NCI-H345 treated with DMSO at 0.1 percent for 48 hours (cell line): ENCODE results near the gene ZBTB48.
"Not testable (repeated sequence)": the region's sequence is repeated elsewhere in the genome, so short reads cannot be mapped to it uniquely, and the experiment has no call there.

Source experiments
- DNase-seq: peaks from one replicate; lab custom pipeline; 2025; ENCODE audit not compliant: unreplicated experiment; lab: John Stamatoyannopoulos, UW

Gene ZBTB48

DNA sequence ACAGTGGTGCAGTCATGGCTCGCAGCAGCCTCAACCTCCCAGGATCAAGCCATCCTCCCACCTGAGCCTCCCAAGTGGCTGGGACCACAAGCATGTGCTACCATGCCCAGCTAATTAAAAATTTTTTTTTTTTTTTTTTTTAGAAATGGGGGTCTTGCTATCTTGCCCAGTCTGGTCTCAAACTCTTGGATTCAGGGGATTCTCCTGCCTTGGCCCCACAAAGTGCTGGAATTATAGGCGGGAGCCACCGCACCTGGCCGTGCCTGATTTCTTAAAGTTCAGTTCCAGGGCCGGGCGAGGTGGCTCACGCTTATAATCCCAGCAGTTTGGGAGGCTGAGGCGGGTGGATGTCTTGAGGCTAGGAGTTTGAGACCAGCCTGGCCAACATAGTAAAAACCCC is 51.3 kb downstream of the ZBTB48 start:
- DNase-seq = no peak

- no peak for DNase-seq
Measured at GRCh38 chr1:6632588-6633514, 53.1 kb downstream of the ZBTB48 start.

DNA sequence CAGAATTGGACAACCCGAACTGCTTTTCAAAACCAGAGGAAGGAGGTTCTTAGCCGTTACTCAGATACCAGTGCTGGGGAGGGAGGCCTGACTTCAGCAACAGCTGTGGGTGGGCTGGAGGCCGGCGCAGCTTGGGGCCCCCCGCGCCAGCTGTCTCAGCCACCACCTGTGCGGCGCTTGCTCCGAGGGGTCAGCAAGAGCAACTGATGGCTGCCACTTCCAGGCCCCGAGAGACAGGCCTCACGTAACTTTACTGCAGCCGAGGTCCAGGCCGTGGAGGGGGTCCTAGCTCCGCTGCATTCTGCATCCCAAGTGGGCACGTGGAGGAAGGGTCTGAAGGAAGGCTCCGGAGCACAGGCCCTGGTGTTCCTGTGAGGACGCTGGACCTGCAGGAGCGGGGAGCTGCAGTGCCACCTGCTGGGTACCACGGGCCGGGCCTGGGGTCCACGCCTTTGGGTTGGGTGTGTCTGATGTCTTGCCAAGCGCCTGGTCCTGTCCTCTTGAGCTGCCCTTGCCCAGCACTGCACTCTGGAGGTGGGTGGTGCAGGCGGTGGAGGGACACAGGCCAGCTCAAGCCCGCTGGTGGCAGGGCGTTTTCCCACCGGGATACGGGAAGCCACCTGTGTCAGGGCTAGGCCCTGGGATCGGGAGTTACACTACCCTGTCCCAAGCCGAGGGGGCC is 54.7 kb downstream of the ZBTB48 start:
- DNase-seq = no peak

GRCh38 chr1:6635161-6635909 is 55.5 kb downstream of the ZBTB48 start:
- DNase-seq = no peak

- DNase-seq = no peak
Measured at GRCh38 chr1:6635910-6636760, 56.3 kb downstream of the ZBTB48 start.

DNA sequence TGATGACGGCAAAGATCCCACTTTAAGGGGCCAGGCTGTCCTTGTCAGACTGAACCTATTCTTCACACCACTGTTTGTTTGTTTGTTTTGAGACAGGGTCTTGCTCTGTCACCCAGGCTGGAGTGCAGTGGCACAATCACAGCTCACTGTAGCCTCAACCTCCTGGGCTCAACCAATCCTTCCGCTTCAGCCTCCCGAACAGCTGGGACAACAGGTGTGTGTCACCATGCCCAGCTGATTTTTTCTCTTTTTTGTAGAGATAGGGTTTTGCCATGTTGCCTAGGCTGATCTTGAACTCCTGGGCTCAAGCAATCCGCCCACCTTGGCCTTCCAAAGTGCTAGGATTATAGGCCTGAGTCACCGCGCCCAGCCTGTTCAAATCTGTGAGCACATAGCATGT is 57.0 kb downstream of the ZBTB48 start:
- DNase-seq = not testable (repeated sequence)

- DNase-seq = no peak
Measured at GRCh38 chr1:6637770-6638169, 58.0 kb downstream of the ZBTB48 start.

DNA sequence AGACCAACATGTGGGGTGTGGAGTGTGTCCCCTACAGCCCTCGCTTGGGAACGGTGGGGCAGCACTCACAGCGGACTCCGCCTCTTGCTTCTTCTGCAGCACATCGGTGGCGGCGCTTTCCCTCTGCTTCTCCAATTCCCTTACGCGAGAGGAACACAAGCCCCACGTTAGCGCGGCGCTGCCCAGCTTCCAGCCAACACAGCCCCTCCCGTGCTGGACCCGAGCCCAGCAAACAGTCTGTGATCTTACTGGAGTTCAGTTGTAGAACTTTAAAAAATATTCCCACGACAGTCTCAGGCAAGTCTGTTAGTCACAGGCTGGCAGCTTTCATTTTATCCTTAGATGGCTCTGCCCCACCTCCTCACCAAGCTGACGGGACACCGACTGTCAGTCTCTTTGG is 58.4 kb downstream of the ZBTB48 start:
- no peak for DNase-seq
